PFSK-1 (cell line): ENCODE results near the gene SETD2.

Experiments used
- POLR2AphosphoS5 ChIP-seq: IDR thresholded peaks from 2 replicates; pipeline ENCODE4 v1.6.1; 2012; ENCODE audit warnings: low read depth, mild to moderate bottlenecking, control low read depth, low read length, moderate library complexity
- SIN3A ChIP-seq: IDR thresholded peaks from 2 replicates; pipeline ENCODE4 v1.6.1; 2012; ENCODE audit warnings: mild to moderate bottlenecking, low read length, moderate library complexity, borderline replicate concordance; ENCODE audit not compliant: insufficient read depth
- TAF1 ChIP-seq: IDR thresholded peaks from 2 replicates; pipeline ENCODE4 v1.6.1; 2012; ENCODE audit warnings: low read length, control low read depth, borderline replicate concordance; ENCODE audit not compliant: insufficient read depth
- TF ChIP-seq, protein P1 (sequence below), 2 experiments: IDR thresholded peaks; 2 replicates each; pipeline versions ENCODE4 v1.6.1 to v1.8.0; 2011 to 2012; ENCODE audit warnings: low read depth in 2 of 2, low read length in 2 of 2, control low read depth in 1 of 2, inconsistent platforms in 1 of 2, mild to moderate bottlenecking in 1 of 2, moderate library complexity in 1 of 2; ENCODE audit not compliant: insufficient read depth in 1 of 2

DNA sequence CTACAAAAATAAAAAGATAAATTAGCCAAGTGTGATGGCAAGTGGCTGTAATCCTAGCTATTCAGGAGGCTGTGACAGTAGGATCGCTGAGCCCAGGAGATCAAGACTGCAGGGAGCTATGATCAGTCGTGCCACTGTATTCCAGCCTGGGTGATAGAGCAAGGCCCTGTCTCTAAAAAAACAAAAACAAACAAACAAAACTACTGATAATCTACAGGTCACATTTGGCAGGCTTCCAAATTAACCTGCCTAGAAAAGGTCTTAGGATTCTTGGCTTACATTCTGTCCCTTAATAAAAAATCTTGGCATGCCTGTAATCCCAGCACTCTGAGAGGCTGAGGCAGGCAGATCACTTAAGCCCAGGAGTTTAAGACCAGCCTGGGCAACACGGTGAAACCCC is 33.4 kb upstream of the SETD2 start:
- no peak for TF ChIP-seq POLR2AphosphoS5
- TF ChIP-seq TAF1 = no peak
- TF ChIP-seq, protein P1, sequence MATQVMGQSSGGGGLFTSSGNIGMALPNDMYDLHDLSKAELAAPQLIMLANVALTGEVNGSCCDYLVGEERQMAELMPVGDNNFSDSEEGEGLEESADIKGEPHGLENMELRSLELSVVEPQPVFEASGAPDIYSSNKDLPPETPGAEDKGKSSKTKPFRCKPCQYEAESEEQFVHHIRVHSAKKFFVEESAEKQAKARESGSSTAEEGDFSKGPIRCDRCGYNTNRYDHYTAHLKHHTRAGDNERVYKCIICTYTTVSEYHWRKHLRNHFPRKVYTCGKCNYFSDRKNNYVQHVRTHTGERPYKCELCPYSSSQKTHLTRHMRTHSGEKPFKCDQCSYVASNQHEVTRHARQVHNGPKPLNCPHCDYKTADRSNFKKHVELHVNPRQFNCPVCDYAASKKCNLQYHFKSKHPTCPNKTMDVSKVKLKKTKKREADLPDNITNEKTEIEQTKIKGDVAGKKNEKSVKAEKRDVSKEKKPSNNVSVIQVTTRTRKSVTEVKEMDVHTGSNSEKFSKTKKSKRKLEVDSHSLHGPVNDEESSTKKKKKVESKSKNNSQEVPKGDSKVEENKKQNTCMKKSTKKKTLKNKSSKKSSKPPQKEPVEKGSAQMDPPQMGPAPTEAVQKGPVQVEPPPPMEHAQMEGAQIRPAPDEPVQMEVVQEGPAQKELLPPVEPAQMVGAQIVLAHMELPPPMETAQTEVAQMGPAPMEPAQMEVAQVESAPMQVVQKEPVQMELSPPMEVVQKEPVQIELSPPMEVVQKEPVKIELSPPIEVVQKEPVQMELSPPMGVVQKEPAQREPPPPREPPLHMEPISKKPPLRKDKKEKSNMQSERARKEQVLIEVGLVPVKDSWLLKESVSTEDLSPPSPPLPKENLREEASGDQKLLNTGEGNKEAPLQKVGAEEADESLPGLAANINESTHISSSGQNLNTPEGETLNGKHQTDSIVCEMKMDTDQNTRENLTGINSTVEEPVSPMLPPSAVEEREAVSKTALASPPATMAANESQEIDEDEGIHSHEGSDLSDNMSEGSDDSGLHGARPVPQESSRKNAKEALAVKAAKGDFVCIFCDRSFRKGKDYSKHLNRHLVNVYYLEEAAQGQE (IDR thresholded peaks at IDR 0.05; ENCODE audit: insufficient read depth in 1 of 2, low read depth in 2 of 2, low read length in 2 of 2) = no peak
- no peak for TF ChIP-seq SIN3A
